MCF 10A (cell line): Measurements from ENCODE around the gene CD83. TPM values are rescaled to one million over a fixed set of nuclear protein-coding genes. Genes with fewer than 3 reads are reported as not detected.

ENCODE experiments used
- BruUV-seq: library from RNA; stranded (reverse); fragments of 400-500 nt; replicated peaks from 2 replicates; lab custom pipeline; 2021; lab: Mats Ljungman, UMichigan
- CTCF ChIA-PET: fragments of 300-600 bp; sonication (Branson Sonifier 250); formaldehyde crosslinking; extraction: SDS; loops from one replicate; lab custom pipeline; 2021; ENCODE audit warnings: antibody characterized with exemption, inconsistent platforms; lab: Yijun Ruan, JAX
- POLR2A ChIA-PET: fragments of 300-600, 350-650 bp; sonication (Branson Sonifier 250); formaldehyde crosslinking; extraction: SDS; loops from one replicate; lab custom pipeline; 2020; ENCODE audit warnings: antibody characterized with exemption, inconsistent platforms; lab: Yijun Ruan, JAX
- DNase-seq: peaks from one replicate; pipeline ENCODE4 v3.0.0-alpha.2; 2018; ENCODE audit not compliant: unreplicated experiment
- H3K27ac Mint-ChIP-seq: one replicate; pipeline ENCODE4 v1.8.0; 2022; ENCODE audit warnings: mild to moderate bottlenecking, low read depth, mixed read lengths; ENCODE audit not compliant: unreplicated experiment
- H3K27me3 Mint-ChIP-seq: one replicate; pipeline ENCODE4 v1.8.0; 2022; ENCODE audit warnings: mixed read lengths; ENCODE audit not compliant: insufficient read depth, unreplicated experiment
- H3K36me3 Mint-ChIP-seq: one replicate; pipeline ENCODE4 v1.8.0; 2022; ENCODE audit warnings: mild to moderate bottlenecking, moderate library complexity, mixed read lengths; ENCODE audit not compliant: insufficient read depth, unreplicated experiment
- H3K4me1 Mint-ChIP-seq: one replicate; pipeline ENCODE4 v1.8.0; 2022; ENCODE audit warnings: mixed read lengths; ENCODE audit not compliant: insufficient read depth, unreplicated experiment
- H3K4me3 Mint-ChIP-seq: one replicate; pipeline ENCODE4 v1.8.0; 2022; ENCODE audit warnings: mild to moderate bottlenecking, moderate library complexity, mixed read lengths; ENCODE audit not compliant: unreplicated experiment
- H3K9me3 Mint-ChIP-seq: one replicate; pipeline ENCODE4 v1.8.0; 2022; ENCODE audit warnings: mixed read lengths; ENCODE audit not compliant: unreplicated experiment
- CTCF ChIP-seq: fragments of 200-600 bp; IDR thresholded peaks from one replicate; pipeline ENCODE4 v1.8.0; 2022; ENCODE audit warnings: antibody characterized with exemption, mild to moderate bottlenecking; ENCODE audit not compliant: unreplicated experiment
- intact Hi-C: fragments of 100-400 bp; cut with micrococcal nuclease; formaldehyde crosslinking; loops from 2 replicates; pipeline ENCODE4 v1.14.1; 2022
- total RNA-seq: library from RNA; stranded (reverse); gene quantifications from 2 replicates; pipeline ENCODE4 v1.2.3, GENCODE V29; 2022

CD83 gene
- total RNA-seq, 1 experiment from 2014 or later, result 1.7 TPM

GRCh38 chr6:14174996-14175395, 57.4 kb downstream of the CD83 start:
- Mint-ChIP-seq H3K36me3 (no peaks in the 10 kb centered on the region), H3K27me3 (peaks cover 14% of the 10 kb centered on the region), H3K27ac (no peak overlapping the region), H3K4me1 (no peaks in the 10 kb centered on the region), H3K4me3 (no peak overlapping the region), H3K9me3 (no peaks in the 10 kb centered on the region)
- no TSS peak for BruUV-seq
- ChIA-PET CTCF (no interaction called here), POLR2A (no interaction called here)
- DNase-seq, result no peak
- intact Hi-C loops, result no loop called here
- TF ChIP-seq CTCF, result no peak

GRCh38 chr6:14176429-14176828, 58.9 kb downstream of the CD83 start:
- intact Hi-C loops, result no loop called here
- ChIA-PET POLR2A (no interaction called here), CTCF (interaction anchor here (0.5 kb wide), 1 partner anchor 248 kb away, joined by 3 read pairs; no protein-coding TSS in a partner anchor)
- no peak for DNase-seq
- no peak for TF ChIP-seq CTCF
- no TSS peak for BruUV-seq
- Mint-ChIP-seq H3K36me3 (no peaks in the 10 kb centered on the region), H3K4me1 (no peaks in the 10 kb centered on the region), H3K27me3 (peaks cover 14% of the 10 kb centered on the region), H3K27ac (no peak overlapping the region), H3K4me3 (no peak overlapping the region), H3K9me3 (no peaks in the 10 kb centered on the region)

GRCh38 chr6:14177413-14178082, 60.0 kb downstream of the CD83 start:
- Mint-ChIP-seq H3K9me3 (no peaks in the 10 kb centered on the region), H3K36me3 (no peaks in the 10 kb centered on the region), H3K27me3 (peaks cover 14% of the 10 kb centered on the region), H3K4me3 (no peak overlapping the region), H3K27ac (no peak overlapping the region), H3K4me1 (no peaks in the 10 kb centered on the region)
- no peak for TF ChIP-seq CTCF
- no peak for DNase-seq
- BruUV-seq, result no TSS peak
- intact Hi-C loops, result no loop called here
- CTCF ChIA-PET, result no interaction called here
- POLR2A ChIA-PET, result no interaction called here

- ChIA-PET POLR2A (no interaction called here), CTCF (no interaction called here)
- Mint-ChIP-seq H3K4me1 (no peaks in the 10 kb centered on the region), H3K27me3 (peaks cover 14% of the 10 kb centered on the region), H3K27ac (no peak overlapping the region), H3K36me3 (no peaks in the 10 kb centered on the region), H3K4me3 (no peak overlapping the region), H3K9me3 (no peaks in the 10 kb centered on the region)
- TF ChIP-seq CTCF, result no peak
- BruUV-seq, result no TSS peak
- intact Hi-C loops, result no loop called here
- DNase-seq, result no peak
These were observed 60.5 kb downstream of the CD83 start for GRCh38 chr6:14178083-14178445.
